Caki2 (cell line): ENCODE results near the gene DESI2. TPM values are rescaled to one million over a fixed set of nuclear protein-coding genes. Genes with fewer than 3 reads are reported as not detected.
A peak's percentile ranks its signal among the peaks of the same experiment; 100 is the strongest.
"Not testable (repeated sequence)": the region's sequence is repeated elsewhere in the genome, so short reads cannot be mapped to it uniquely, and the experiment has no call there.

ENCODE experiments used
- DNase-seq: peaks from one replicate; pipeline ENCODE4 v3.0.0-alpha.2; 2015; ENCODE audit warnings: low read depth
- in situ Hi-C: cut with HindIII; loops from 2 replicates; pipeline ENCODE4 v1.10.0; 2016; ENCODE audit warnings: low sequenced_read_pairs, low pct_unique_long_range_greater_than_20kb, mixed read lengths
- total RNA-seq: library from RNA; depleted of rRNA; stranded (reverse); fragments of >200 nt; shearing (Covaris generic); gene quantifications from 2 replicates; pipeline ENCODE4 v1.2.3, GENCODE V29; 2014; ENCODE audit warnings: low replicate concordance

DESI2 gene
- total RNA-seq, 1 experiment from 2014 or later: 55.6 TPM

DNA sequence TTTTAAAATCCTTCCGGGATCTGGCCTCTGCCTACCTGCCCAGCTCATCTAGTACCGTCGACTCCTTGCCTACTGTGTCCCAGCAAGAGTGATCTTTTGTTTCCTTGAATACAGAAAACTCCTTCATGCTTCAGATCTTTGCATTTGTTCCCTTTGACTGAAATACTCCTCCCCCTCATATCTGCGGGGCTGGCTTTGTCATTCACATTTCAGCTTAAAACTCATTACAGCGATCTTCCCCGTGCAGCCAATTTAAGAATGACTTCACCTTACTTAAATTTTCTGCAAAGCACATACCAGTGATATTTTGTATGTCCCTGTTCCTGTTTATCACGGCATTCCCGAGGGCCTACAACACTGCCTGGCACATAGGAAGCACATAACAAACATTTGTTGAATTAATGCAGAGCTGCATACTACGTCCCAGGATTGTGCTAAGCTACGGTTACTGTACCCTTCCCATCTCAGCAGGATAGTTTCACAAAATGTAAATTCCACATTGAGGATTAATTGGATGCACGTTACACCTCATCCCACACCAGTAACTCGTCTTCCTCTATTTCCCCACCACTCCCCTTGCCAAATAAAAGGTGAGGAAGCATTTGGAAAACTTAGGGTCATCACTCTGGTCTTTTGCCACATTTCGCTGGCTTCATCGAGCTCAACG lies 837 bp upstream of the DESI2 start:
- DNase-seq: no peak
- in situ Hi-C loops: no loop called here

DNA sequence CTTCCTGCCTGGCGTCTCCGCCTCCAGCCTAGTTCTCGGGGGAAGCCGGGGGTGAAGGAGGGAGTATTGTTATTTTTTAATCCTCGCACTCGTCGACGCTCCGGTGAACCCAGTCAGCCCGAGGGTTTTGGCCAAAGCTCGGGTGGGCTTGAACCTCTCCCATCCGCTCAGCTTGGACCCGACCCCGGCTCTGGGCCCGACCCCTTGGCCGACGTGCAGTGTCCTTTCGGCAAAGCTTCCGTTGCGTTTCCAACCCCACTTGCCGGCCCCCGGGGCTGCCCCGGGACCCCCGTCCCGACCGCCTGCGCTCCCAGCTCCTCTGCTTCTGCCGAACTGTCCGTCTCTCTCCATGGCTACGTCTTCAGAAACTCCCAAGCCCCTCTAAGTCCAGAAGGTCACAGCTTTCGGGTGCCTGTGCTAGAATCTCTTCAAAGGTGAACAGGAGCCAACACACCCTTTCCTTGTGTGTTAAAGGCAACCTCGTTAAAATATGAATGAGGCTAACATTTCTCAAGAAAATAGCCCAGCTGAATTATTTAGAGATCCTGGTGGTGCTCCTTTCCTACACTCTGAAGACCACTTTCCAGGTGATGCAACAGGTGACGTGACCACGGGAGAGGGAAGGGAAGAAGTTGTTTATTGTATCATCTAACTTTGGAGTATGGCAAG lies 647 bp downstream of the DESI2 start:
- peak; percentile 14 for DNase-seq
- in situ Hi-C loops: no loop called here

DNA sequence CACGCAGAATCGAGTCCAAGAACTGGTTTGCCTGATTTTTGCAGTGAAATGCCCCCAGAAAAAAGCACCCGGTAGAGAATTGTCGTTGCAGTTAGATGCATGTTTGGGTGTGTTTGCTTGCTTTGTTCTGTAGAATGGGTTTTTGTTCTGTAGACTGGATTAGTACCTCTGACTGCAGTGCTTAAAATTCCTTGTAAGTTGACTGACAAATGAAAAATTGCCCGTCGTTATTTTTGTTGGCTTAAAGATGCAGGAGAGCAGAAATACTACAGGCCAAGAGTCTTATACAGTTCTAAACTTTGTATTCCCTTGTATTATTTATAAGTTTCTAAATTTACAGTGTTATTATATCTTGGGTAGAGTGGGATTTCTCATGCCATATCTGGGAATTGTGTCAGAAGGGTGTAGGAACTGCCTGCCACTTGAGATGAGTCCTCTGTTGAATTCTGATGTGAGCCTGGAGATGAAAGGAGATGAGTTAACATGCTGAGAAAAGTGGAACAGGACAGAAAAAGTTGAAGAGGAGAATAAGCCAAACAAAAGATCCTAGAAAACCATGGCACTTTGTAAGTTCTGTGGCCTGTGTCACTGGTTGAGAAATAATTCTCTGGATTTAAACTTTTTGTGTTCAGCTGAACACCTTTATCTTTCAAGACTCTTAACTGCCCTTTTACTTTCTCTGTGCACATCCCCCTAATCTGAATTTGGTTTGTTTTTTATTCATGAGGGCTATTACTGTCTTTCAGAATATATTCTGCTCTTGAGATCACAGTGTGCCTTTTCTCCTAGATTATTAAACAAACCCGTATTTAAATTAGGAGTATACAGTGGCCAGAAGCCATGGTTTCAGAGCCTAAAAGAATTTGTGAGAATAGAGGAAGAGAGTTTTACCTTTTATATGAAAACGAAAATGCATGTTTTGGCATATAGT lies 1.4 kb downstream of the DESI2 start:
- no peak for DNase-seq
- in situ Hi-C loops: no loop called here

DNA sequence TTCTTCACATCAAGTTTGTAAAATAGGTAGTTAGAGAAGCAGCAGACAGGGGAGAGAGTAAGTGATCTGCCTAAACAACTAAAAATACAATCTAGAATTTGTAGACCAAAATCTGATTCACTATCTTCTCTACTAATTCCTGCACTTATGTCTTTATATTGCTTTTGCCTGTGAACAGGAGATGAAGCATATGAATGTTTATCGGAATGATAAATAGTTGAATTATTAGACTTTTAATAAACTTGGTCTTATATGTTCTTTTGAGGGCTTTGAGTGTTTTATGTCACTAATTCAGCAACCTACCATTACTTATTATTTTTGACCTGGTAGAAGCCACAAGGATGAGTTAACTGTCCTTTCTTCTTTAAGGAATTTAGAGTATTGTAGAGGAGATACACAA lies 2.3 kb downstream of the DESI2 start:
- in situ Hi-C loops: no loop called here
- no peak for DNase-seq

DNA sequence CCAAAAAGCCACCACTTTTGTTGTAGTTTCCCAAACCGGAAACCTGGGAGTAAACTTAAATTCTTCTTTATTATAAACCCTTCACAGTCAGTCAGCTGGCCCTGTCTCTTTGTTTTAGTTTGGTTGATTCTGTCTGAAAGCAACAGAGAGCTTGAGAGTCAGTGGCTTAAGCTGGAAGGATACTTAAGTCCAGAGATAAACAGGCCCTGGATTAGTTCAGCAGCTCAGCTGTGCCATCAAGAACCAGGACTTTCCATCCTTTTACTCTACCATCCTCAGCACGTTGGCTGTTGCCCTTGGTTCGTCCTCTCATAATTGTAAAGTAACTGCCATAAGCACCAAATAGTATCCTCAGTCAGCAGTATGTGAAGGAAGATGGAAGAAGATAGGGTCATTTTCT lies 4.5 kb downstream of the DESI2 start:
- no peak for DNase-seq
- in situ Hi-C loops: no loop called here

DNA sequence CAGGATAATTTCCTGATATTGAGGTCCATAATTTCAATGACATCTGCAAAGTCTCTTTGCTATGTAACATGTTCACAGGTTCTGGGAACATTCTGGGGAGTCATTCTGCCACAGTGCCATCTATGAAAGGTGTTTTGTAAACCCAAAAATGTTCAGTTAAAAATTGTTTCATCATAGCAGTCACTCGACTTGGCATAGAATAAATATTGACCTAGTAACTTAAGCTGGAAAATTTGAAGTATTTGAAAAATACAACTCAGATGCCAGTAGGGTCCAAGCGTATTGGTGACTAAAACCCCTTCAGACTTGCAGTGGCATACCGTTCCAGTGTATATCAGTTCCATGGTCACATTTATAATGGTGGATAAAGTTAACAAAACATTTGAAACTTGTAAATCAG lies 6.8 kb downstream of the DESI2 start:
- no peak for DNase-seq
- in situ Hi-C loops: no loop called here

DNA sequence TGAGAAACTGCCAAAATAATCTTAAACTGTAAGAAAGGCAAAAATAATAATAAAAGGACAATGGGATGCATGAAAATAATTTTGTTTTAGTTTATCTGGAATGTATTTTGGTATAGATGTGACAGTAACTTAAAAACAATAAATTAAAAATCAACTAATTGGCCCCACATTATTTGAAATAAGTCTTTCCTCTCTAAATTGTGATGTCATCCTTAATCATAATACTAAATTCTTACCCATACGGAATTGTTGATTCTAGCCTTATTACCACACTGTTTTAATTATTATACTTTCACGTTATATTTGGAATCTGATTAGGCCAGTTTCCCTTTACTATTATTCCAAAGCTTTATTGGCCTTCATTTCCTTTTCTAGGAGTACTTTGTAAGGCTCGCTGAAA lies 7.7 kb downstream of the DESI2 start:
- no peak for DNase-seq
- in situ Hi-C loops: no loop called here

DNA sequence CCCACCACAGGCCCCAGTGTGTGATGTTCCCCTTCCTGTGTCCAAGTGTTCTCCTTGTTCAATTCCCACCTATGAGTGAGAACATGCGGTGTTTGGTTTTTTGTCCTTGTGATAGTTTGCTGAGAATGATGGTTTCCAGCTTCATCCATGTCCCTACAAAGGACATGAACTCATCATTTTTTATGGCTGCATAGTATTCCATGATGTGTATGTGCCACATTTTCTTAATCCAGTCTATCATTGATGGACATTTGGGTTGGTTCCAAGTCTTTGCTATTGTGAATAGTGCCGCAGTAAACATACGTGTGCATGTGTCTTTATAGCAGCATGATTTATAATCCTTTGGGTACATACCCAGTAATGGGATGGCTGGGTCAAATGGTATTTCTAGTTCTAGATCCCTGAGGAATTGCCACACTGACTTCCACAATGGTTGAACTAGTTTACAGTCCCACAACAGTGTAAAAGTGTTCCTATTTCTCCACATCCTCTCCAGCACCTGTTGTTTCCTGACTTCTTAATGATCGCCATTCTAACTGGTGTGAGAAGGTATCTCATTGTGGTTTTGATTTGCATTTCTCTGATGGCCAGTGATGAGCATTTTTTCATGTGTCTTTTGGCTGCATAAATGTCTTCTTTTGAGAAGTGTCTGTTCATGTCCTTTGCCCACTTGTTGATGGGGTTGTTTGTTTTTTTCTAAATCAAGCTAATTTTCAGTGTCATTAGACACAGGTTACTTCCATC lies 8.8 kb downstream of the DESI2 start:
- DNase-seq, in situ Hi-C loops: not testable (repeated sequence)

DNA sequence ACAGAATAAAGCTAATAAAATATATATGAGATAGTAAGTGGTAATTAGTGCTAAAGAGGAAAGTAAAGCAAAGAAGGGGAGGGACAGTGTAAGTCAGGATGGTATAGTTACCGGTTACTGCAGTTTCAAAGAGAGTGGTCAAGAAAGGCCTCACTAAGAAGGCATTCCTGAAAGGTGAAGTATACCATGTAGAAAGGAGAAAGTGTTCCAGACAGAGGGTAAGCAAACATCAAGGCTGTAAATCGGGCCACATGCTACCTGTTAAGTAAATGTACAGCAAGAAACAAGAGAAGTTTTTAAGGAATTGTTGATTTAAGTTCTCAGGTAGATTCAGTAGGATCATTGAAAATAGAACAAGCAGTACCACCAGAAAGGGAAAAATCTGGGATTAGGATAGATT lies 9.7 kb downstream of the DESI2 start:
- in situ Hi-C loops: no loop called here
- no peak for DNase-seq

DNA sequence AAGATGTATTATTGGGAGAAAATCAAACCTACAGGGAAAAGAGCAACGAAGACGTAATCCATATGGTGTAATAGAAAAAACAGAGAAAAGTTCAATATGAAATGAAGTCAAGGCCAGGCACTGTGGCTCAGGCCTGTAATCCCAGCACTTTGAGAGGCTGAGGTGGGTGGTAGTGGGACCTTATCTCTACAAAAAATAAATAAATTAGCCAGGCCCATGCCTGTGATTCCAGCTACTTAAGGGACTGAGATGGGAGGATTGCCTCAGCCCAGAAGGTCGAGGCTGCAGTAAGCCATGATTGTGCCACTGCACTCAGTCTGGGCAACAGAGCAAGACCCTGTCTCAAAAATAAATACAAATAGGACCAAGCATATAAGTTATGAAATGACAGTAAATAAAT lies 11.4 kb downstream of the DESI2 start:
- no peak for DNase-seq
- in situ Hi-C loops: no loop called here

DNA sequence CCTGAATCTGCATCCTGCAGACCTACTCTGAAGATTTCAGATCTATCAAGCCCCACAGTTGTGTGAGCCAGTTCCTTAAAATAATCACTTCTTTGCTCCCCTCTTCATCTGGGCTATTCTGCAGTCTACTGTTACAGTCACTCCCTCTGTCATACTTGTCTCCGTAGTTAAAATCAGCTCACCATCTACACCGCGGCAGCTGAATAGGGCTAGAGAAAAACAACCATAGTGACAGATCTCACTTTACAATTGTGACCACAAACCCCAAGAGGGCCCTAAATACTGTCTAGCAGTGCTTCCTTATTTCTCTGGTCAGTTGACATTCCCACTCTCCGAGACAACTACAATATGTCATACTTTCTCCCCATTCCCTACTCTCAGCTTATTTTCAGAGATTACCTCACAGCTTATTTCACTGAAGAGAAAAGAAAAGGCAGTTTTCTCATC lies 12.9 kb downstream of the DESI2 start:
- in situ Hi-C loops: no loop called here
- DNase-seq: no peak

DNA sequence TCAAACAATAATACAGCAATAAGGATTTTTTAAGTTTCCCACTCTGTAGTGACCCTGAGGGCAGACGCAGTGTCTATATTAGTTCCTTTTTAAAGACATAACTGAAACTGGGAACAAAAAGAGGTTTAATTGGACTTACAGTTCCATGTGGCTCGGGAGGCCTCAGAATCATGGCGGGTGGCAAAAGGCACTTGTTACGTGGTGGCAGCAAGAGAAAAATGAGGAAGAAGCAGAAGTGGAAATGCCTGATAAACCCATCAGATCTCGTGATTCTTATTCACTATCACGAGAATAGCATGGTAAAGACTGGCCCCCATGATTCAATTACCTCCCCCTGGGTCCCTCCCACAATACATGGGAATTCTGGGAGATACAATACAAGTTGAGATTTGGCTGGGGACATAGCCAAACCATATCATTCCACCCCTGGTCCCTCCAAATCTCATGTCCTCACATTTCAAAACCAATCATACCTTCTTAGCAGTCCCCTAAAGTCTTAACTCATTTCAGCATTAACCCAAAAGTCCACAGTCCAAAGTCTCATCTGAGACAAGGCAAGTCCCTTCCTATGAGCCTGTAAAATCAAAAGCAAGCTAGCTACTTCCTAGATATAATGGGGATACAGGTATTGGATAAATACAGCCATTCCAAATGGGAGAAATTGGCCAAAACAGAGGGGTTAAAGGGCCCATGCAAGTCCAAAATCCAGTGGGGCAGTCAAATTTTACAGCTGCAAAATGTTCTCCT lies 13.9 kb downstream of the DESI2 start:
- in situ Hi-C loops, DNase-seq: not testable (repeated sequence)

DNA sequence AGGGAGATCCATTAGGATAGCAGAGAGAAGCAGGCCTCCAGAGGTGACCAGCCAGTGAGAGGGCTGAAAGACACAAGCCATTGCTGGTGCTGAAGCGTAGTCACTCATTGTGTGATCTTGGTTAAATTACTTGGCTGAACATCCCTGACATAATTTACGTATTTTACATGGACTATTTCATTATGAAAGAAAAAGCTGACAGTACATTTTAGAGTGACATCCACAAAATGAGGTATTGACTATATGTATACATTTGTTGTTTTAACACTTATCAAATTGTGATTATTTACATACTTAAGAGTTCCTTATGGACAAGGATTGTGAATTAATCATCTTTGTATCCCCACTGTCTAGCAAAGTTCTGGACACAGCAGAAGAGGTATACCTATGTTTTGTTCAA lies 14.9 kb downstream of the DESI2 start:
- in situ Hi-C loops: no loop called here
- no peak for DNase-seq

DNA sequence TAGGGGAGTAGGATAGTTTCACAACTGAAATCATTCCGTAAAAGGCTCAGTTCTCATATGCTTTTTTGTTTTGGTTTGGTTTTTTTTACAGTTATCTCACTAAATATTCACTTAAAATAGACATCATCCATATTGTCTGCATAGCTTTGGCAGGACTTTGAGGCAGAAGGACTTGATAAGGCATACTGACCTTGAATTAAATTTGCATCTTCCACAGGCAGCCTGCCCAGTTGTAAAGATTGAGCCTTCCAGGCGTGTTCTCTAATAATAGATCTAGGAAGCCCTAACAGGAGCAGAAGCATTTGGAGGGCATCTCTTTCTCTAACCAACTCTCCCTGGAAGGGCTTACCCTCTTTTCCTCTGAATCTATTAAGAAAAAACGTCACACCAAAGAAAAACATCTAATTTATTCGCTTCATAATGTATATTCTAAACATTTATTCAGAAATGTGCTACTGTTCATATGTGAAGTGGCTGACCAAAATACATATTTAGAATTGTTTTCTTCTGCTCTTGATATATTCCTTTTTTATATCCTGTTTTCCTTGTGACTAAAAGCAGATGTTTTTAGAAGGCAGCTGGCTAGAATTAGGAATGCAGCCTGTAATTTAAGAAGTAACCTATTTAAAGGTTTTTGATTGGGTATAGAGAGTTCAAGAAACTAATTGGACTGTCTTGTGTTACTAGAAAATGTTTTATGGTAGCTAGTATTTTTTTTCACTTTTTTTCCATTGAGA lies 20.2 kb downstream of the DESI2 start:
- DNase-seq: no peak
- in situ Hi-C loops: no loop called here

DNA sequence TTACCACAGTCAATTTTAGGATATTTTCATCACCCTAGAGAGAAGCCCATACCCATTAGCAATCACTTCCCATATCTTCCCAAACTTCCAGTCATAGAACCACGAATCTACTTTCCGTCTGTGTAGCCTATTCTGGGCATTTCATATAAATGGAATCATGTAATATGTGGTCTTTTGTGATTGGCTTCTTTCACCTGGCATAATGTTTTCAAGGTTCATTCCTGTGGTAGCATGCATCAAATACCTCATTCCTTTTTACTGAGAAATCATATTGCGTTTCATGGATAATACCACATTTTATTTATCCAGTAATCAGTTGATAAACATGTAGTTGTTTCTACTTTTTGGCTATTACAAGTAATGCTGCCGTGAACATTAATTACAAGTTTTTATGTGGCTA lies 21.5 kb downstream of the DESI2 start:
- in situ Hi-C loops: no loop called here
- no peak for DNase-seq

DNA sequence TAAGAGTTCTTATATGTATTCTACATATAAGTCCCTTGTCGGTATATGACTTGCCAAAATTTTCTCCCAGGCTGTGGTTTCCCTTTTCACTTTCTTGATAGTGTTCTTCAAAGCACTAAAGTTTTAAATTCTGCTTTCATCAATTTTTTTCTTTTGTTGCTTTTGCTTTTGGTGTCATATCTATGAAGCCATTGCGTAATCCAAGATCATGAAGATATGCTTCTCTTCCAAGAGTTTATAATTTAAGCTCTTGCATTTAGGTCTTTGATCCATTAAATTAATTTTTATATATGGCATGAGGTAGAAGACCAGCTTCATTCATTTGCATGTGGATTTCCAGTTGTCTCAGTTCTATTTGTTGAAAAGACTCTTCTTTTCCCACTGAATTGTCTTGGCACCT lies 22.2 kb downstream of the DESI2 start:
- DNase-seq: no peak
- in situ Hi-C loops: no loop called here

DNA sequence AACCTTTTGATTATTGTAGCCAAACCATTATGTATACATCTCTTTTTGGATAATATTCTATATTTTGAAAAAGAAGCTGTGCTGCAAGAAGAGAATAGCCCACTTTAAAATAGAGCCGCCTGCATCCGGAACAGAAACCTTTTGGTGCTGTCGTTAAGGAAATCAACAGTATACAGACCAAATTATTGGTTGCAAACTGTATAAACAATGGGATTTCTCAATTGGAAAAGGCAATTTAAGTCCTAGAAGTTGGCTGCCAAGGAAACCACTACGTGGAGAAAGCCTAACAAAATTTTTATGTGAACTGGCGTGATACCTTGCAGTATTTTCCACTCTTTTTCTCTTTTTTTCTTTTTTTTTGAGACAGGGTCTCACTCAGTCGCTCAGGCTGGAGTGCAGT lies 25.8 kb downstream of the DESI2 start:
- in situ Hi-C loops: no loop called here
- no peak for DNase-seq
